KMS-11 (cell line): ENCODE measurements around the gene AGAP1.
"Not testable (repeated sequence)": the region's sequence is repeated elsewhere in the genome, so short reads cannot be mapped to it uniquely, and the experiment has no call there.

Experiments
- H2AFZ ChIP-seq: fragments of 200-600 bp; sonication (generic); 2 replicates; pipeline ENCODE4 v1.6.1; 2016; ENCODE audit warnings: antibody characterized with exemption, mixed run types, low read depth
- H3K27ac ChIP-seq: fragments of 200-600 bp; sonication (generic); 2 replicates; pipeline ENCODE4 v1.6.1; 2016; ENCODE audit warnings: mild to moderate bottlenecking, mixed run types
- H3K27me3 ChIP-seq: fragments of 200-600 bp; sonication (generic); 2 replicates; pipeline ENCODE4 v1.6.1; 2017; ENCODE audit warnings: mild to moderate bottlenecking, low read depth, mixed run types, moderate library complexity; ENCODE audit not compliant: insufficient read depth
- H3K36me3 ChIP-seq: fragments of 200-600 bp; sonication (generic); 2 replicates; pipeline ENCODE4 v1.6.1; 2017; ENCODE audit warnings: mild to moderate bottlenecking, mixed run types; ENCODE audit not compliant: insufficient read depth
- H3K4me1 ChIP-seq: fragments of 200-600 bp; sonication (generic); 2 replicates; pipeline ENCODE4 v1.6.1; 2016; ENCODE audit warnings: mild to moderate bottlenecking, low read depth, mixed run types; ENCODE audit not compliant: poor library complexity, severe bottlenecking
- H3K4me2 ChIP-seq: fragments of 200-600 bp; sonication (generic); 2 replicates; pipeline ENCODE4 v1.7.0; 2016; ENCODE audit warnings: mild to moderate bottlenecking, mixed run types
- H3K4me3 ChIP-seq: fragments of 200-600 bp; sonication (generic); IDR thresholded peaks from 2 replicates; pipeline ENCODE4 v1.6.1; 2017; ENCODE audit warnings: low read depth, low read length, mixed read lengths; ENCODE audit not compliant: insufficient read depth
- H3K79me2 ChIP-seq: fragments of 200-600 bp; sonication (generic); 2 replicates; pipeline ENCODE4 v1.6.1; 2016; ENCODE audit warnings: low read depth, mixed run types; ENCODE audit not compliant: insufficient read depth
- H3K9ac ChIP-seq: fragments of 200-600 bp; sonication (generic); 2 replicates; pipeline ENCODE4 v1.6.1; 2016; ENCODE audit warnings: mild to moderate bottlenecking, mixed run types
- H4K20me1 ChIP-seq: fragments of 200-600 bp; sonication (generic); 2 replicates; pipeline ENCODE4 v1.6.1; 2016; ENCODE audit warnings: mild to moderate bottlenecking, mixed run types; ENCODE audit not compliant: insufficient read depth
- CTCF ChIP-seq: fragments of 200-600 bp; sonication (generic); conservative IDR thresholded peaks from 2 replicates; pipeline ENCODE4 v1.6.1; 2017; ENCODE audit warnings: low read depth, mild to moderate bottlenecking, antibody characterized with exemption, low read length, moderate library complexity, mixed read lengths

The AGAP1 gene

GRCh38 chr2:235763816-235764215, 270.0 kb downstream of the AGAP1 start:
- Histone ChIP-seq H3K27me3 (no peaks in the 10 kb centered on the region), H3K27ac (no peak overlapping the region), H4K20me1 (no peaks in the 10 kb centered on the region), H3K4me2 (no peak overlapping the region), H3K9ac (no peak overlapping the region), H3K4me1 (no peaks in the 10 kb centered on the region), H3K4me3 (no peak overlapping the region), H3K79me2 (no peaks in the 10 kb centered on the region), H3K36me3 (no peaks in the 10 kb centered on the region), H2AFZ (no peak overlapping the region)
- TF ChIP-seq CTCF, result no peak

GRCh38 chr2:235764478-235764877, 270.6 kb downstream of the AGAP1 start:
- H3K36me3 ChIP-seq, H3K27me3 ChIP-seq: not testable (repeated sequence)

GRCh38 chr2:235765181-235765820, 271.5 kb downstream of the AGAP1 start:
- Histone ChIP-seq H3K27ac (no peak overlapping the region), H3K4me3 (no peak overlapping the region), H3K4me2 (no peak overlapping the region), H3K27me3 (no peaks in the 10 kb centered on the region), H3K4me1 (no peaks in the 10 kb centered on the region), H3K36me3 (no peaks in the 10 kb centered on the region), H3K9ac (no peak overlapping the region), H2AFZ (no peak overlapping the region), H3K79me2 (no peaks in the 10 kb centered on the region), H4K20me1 (no peaks in the 10 kb centered on the region)
- TF ChIP-seq CTCF, result no peak

More at GRCh38 chr2:235764478-235764877, 270.6 kb downstream of the AGAP1 start:
- not testable (repeated sequence) for H3K9ac ChIP-seq, H3K4me1 ChIP-seq, H2AFZ ChIP-seq, H3K79me2 ChIP-seq, H3K4me3 ChIP-seq, H3K4me2 ChIP-seq, H4K20me1 ChIP-seq, H3K27ac ChIP-seq

GRCh38 chr2:235766278-235766677, 272.4 kb downstream of the AGAP1 start:
- no peaks in the 10 kb centered on the region for H4K20me1 ChIP-seq
- H3K9ac ChIP-seq, result no peak overlapping the region
- no peaks in the 10 kb centered on the region for H3K36me3 ChIP-seq
- no peaks in the 10 kb centered on the region for H3K79me2 ChIP-seq
- no peak overlapping the region for H3K4me3 ChIP-seq
- no peak overlapping the region for H2AFZ ChIP-seq
- H3K4me1 ChIP-seq, result no peaks in the 10 kb centered on the region
- TF ChIP-seq CTCF, result peak; percentile 97
- no peak overlapping the region for H3K4me2 ChIP-seq
- no peaks in the 10 kb centered on the region for H3K27me3 ChIP-seq
- H3K27ac ChIP-seq, result no peak overlapping the region

GRCh38 chr2:235768606-235769005, 274.8 kb downstream of the AGAP1 start:
- Histone ChIP-seq H3K36me3 (no peaks in the 10 kb centered on the region), H3K79me2 (no peaks in the 10 kb centered on the region), H3K4me1 (no peaks in the 10 kb centered on the region), H3K9ac (no peak overlapping the region), H4K20me1 (no peaks in the 10 kb centered on the region), H3K4me2 (no peak overlapping the region), H2AFZ (no peak overlapping the region), H3K27me3 (no peaks in the 10 kb centered on the region), H3K4me3 (no peak overlapping the region), H3K27ac (no peak overlapping the region)
- no peak for TF ChIP-seq CTCF
